ENCODE measurements around the gene AQP6.

GRCh38 chr12:49936925-49937324, 35.8 kb upstream of the AQP6 start:
- no peak for TF ChIP-seq CTCF (IDR thresholded peaks at IDR 0.05)
- TF ChIP-seq ZFX (IDR thresholded peaks at IDR 0.05; ENCODE audit: borderline replicate concordance), result no peak
